ENCODE data around the gene PABPC1L.
"Not testable (repeated sequence)": the region's sequence is repeated elsewhere in the genome, so short reads cannot be mapped to it uniquely, and the experiment has no call there.

Gene PABPC1L

GRCh38 chr20:44909872-44910689 lies at the start of gene PABPC1L:
TSS of gene PABPC1L (plus strand) at chr20:44910060. CDS start at chr20:44910144, 84 bp downstream.
- DNase-seq (ENCODE audit: low read depth): no peak

- no peak for DNase-seq (ENCODE audit: low read depth)
These were observed 48.3 kb upstream of the PABPC1L start for GRCh38 chr20:44861531-44862006.

GRCh38 chr20:44862286-44862685 lies 47.6 kb upstream of the PABPC1L start:
- DNase-seq (ENCODE audit: low read depth): no peak

GRCh38 chr20:44863365-44864084 lies 46.3 kb upstream of the PABPC1L start:
- DNase-seq (ENCODE audit: low read depth): not testable (repeated sequence)

- not testable (repeated sequence) for DNase-seq (ENCODE audit: low read depth)
These were observed 45.4 kb upstream of the PABPC1L start for GRCh38 chr20:44864493-44864892.

GRCh38 chr20:44866703-44867335 lies 43.0 kb upstream of the PABPC1L start:
- no peak for DNase-seq (ENCODE audit: low read depth)

- DNase-seq (ENCODE audit: low read depth): no peak
These were observed 40.4 kb upstream of the PABPC1L start for GRCh38 chr20:44869471-44869870.

GRCh38 chr20:44882360-44882759 lies 27.5 kb upstream of the PABPC1L start:
- not testable (repeated sequence) for DNase-seq (ENCODE audit: low read depth)

- no peak for DNase-seq (ENCODE audit: low read depth)
These were observed 26.5 kb upstream of the PABPC1L start for GRCh38 chr20:44883214-44883902.

- no peak for DNase-seq (ENCODE audit: low read depth)
These were observed 24.9 kb upstream of the PABPC1L start for GRCh38 chr20:44884907-44885391.

- peak; percentile 94 for DNase-seq (ENCODE audit: low read depth)
These were observed 24.2 kb upstream of the PABPC1L start, which contains the start of gene YWHAB for GRCh38 chr20:44885392-44886265. TSS of gene YWHAB (plus strand) at chr20:44885705. CDS start at chr20:44901534, 15,829 bp downstream.

- DNase-seq (ENCODE audit: low read depth): no peak
These were observed 23.6 kb upstream of the PABPC1L start for GRCh38 chr20:44886266-44886651.

- no peak for DNase-seq (ENCODE audit: low read depth)
These were observed 23.0 kb upstream of the PABPC1L start for GRCh38 chr20:44886828-44887227.

GRCh38 chr20:44887466-44887865 lies 22.4 kb upstream of the PABPC1L start:
- DNase-seq (ENCODE audit: low read depth): no peak

- DNase-seq (ENCODE audit: low read depth): no peak
These were observed 21.4 kb upstream of the PABPC1L start for GRCh38 chr20:44888226-44889103.

- DNase-seq (ENCODE audit: low read depth): no peak
These were observed 18.0 kb upstream of the PABPC1L start for GRCh38 chr20:44891826-44892225.

- DNase-seq (ENCODE audit: low read depth): no peak
These were observed 14.9 kb upstream of the PABPC1L start for GRCh38 chr20:44894959-44895358.

- DNase-seq (ENCODE audit: low read depth): no peak
These were observed 13.3 kb upstream of the PABPC1L start for GRCh38 chr20:44896583-44896982.

- DNase-seq (ENCODE audit: low read depth): no peak
These were observed 12.7 kb upstream of the PABPC1L start for GRCh38 chr20:44897133-44897532.
